ENCODE measurements around the gene NARF. TPM values are rescaled to one million over a fixed set of nuclear protein-coding genes. Genes with fewer than 3 reads are reported as not detected.

Gene NARF
- polyA plus RNA-seq, 3 donors = 88.2 to 99.3 (median 94.8) TPM

Other genes with a start within 250 kb of the NARF start
- 10 to 100 TPM; 47.3 to 90.6 (median 57.0) TPM for gene CCDC57, start 245.9 kb upstream of the NARF start, polyA plus RNA-seq (ENCODE audit: insufficient read length in 3 of 3)
- 10 to 100 TPM in 2 of 3 donors, 1 to 10 TPM in 1; 9.0 to 36.8 (median 10.5) TPM for gene SLC16A3, start 229.7 kb upstream of the NARF start, polyA plus RNA-seq (ENCODE audit: insufficient read length in 3 of 3)
- 100 to 1,000 TPM; 116 to 137 (median 127) TPM for gene CSNK1D, start 185.0 kb upstream of the NARF start, polyA plus RNA-seq (ENCODE audit: insufficient read length in 3 of 3)
- under 1 TPM; 0.34 to 0.42 (median 0.40) TPM for gene CD7, start 141.1 kb upstream of the NARF start, polyA plus RNA-seq (ENCODE audit: insufficient read length in 3 of 3)
- 1 to 10 TPM; 1.4 to 2.0 (median 1.8) TPM for gene SECTM1, start 125.0 kb upstream of the NARF start, polyA plus RNA-seq (ENCODE audit: insufficient read length in 3 of 3)
- not detected for gene TEX19, start 99.5 kb upstream of the NARF start, polyA plus RNA-seq (ENCODE audit: insufficient read length in 3 of 3)
- under 1 TPM in 2 of 3 donors, not detected in 1; 0.70 to 0.73 TPM for gene UTS2R, start 87.0 kb upstream of the NARF start, polyA plus RNA-seq (ENCODE audit: insufficient read length in 3 of 3)
- gene HEXD, start 40.4 kb upstream of the NARF start, polyA plus RNA-seq (ENCODE audit: insufficient read length in 3 of 3) = 10 to 100 TPM; 28.1 to 55.7 (median 38.3) TPM
- 10 to 100 TPM; 20.8 to 31.7 (median 27.6) TPM for gene OGFOD3, start 40.2 kb upstream of the NARF start, polyA plus RNA-seq (ENCODE audit: insufficient read length in 3 of 3)
- gene CYBC1, start 8.0 kb upstream of the NARF start, polyA plus RNA-seq (ENCODE audit: insufficient read length in 3 of 3) = 10 to 100 TPM; 43.7 to 56.5 (median 51.1) TPM
- gene FOXK2, start 61.0 kb downstream of the NARF start, polyA plus RNA-seq (ENCODE audit: insufficient read length in 3 of 3) = 10 to 100 TPM; 41.4 to 43.2 (median 42.3) TPM
- 10 to 100 TPM; 91.4 to 99.4 (median 95.9) TPM for gene WDR45B, start 189.7 kb downstream of the NARF start, polyA plus RNA-seq (ENCODE audit: insufficient read length in 3 of 3)
- gene RAB40B, start 240.0 kb downstream of the NARF start, polyA plus RNA-seq (ENCODE audit: insufficient read length in 3 of 3) = 10 to 100 TPM; 16.7 to 22.5 (median 17.4) TPM